GM12891 (cell line): Measurements from ENCODE around the gene NMNAT3.
"Not testable (repeated sequence)": the region's sequence is repeated elsewhere in the genome, so short reads cannot be mapped to it uniquely, and the experiment has no call there.

Experiments
- PAX5 ChIP-seq: IDR thresholded peaks from 2 replicates; pipeline ENCODE4 v1.6.1; 2011; ENCODE audit warnings: low read length, moderate library complexity, mild to moderate bottlenecking; ENCODE audit not compliant: insufficient read depth, severe bottlenecking
- POLR2A ChIP-seq: IDR thresholded peaks from 2 replicates; pipeline ENCODE4 v1.6.1; 2011; ENCODE audit warnings: low read depth, low read length, control low read depth
- POLR2AphosphoS5 ChIP-seq: IDR thresholded peaks from 2 replicates; pipeline ENCODE4 v1.6.1; 2011; ENCODE audit warnings: low read depth, low read length, control low read depth
- TAF1 ChIP-seq: IDR thresholded peaks from 2 replicates; pipeline ENCODE4 v1.6.1; 2011; ENCODE audit warnings: low read depth, low read length, control low read depth

GRCh38 chr3:139583651-139584050 lies 94.1 kb downstream of the NMNAT3 start:
- not testable (repeated sequence) for TF ChIP-seq POLR2A, PAX5, POLR2AphosphoS5, TAF1
